Lower leg skin (tissue), 3 donors: ENCODE data around the gene MRPL42.

Experiments
- POLR2A ChIP-seq, 2 donors: fragments of 450-650 bp; IDR thresholded peaks; one replicate each; pipeline ENCODE4 v1.6.1; 2016 to 2017; ENCODE audit warnings: antibody characterized with exemption in 2 of 2, mild to moderate bottlenecking in 1 of 2, moderate library complexity in 1 of 2
- TF ChIP-seq, protein P1 (sequence below), 3 donors: fragments of 450-650 bp; IDR thresholded peaks; one replicate each; pipeline ENCODE4 v1.5.1; 2016; ENCODE audit warnings: antibody characterized with exemption in 3 of 3, mild to moderate bottlenecking in 3 of 3, moderate library complexity in 2 of 3

- TF ChIP-seq, protein P1, sequence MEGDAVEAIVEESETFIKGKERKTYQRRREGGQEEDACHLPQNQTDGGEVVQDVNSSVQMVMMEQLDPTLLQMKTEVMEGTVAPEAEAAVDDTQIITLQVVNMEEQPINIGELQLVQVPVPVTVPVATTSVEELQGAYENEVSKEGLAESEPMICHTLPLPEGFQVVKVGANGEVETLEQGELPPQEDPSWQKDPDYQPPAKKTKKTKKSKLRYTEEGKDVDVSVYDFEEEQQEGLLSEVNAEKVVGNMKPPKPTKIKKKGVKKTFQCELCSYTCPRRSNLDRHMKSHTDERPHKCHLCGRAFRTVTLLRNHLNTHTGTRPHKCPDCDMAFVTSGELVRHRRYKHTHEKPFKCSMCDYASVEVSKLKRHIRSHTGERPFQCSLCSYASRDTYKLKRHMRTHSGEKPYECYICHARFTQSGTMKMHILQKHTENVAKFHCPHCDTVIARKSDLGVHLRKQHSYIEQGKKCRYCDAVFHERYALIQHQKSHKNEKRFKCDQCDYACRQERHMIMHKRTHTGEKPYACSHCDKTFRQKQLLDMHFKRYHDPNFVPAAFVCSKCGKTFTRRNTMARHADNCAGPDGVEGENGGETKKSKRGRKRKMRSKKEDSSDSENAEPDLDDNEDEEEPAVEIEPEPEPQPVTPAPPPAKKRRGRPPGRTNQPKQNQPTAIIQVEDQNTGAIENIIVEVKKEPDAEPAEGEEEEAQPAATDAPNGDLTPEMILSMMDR (IDR thresholded peaks at IDR 0.05) = no peak
- no peak for TF ChIP-seq POLR2A (IDR thresholded peaks at IDR 0.05)
Observed at GRCh38 chr12:93417967-93418480, 49.3 kb upstream of the MRPL42 start.
